Measurements from ENCODE around the gene SPRR1B. TPM values are rescaled to one million over a fixed set of nuclear protein-coding genes. Genes with fewer than 3 reads are reported as not detected.

Gene SPRR1B
- total and polyA plus RNA-seq, 2 donors (not counting 1 experiment from before 2014, with no cell fraction given): not detected

GRCh38 chr1:152995842-152996241 is 35.2 kb upstream of the SPRR1B start:
- H3K27me3 ChIP-seq (replicated peaks in 1 of 4; ENCODE audit: control extremely low read depth in 1 of 4, control insufficient read depth in 3 of 4, insufficient read depth in 4 of 4, low read length in 3 of 4): peaks cover 0 to 4% (median 2%) of the 10 kb centered on the region in 4 experiments
- H3K79me2 ChIP-seq (ENCODE audit: control insufficient read depth, insufficient read depth, low read length): no peaks in the 10 kb centered on the region
- intact Hi-C loops (cut with micrococcal nuclease): no loop called here
- no peak overlapping the region for H3K4me2 ChIP-seq (replicated peaks; ENCODE audit: low read depth, low read length, poor library complexity, severe bottlenecking)
- no CpG with 5 or more reads among the region's 1 CpG for WGBS (ENCODE audit: insufficient coverage)
- no peaks in the 10 kb centered on the region for H3K36me3 ChIP-seq (replicated peaks in 1 of 2; ENCODE audit: control extremely low read depth in 1 of 2, control insufficient read depth in 1 of 2, extremely low read depth in 1 of 2, insufficient read depth in 2 of 2, low read length in 1 of 2)
- H4K20me1 ChIP-seq (ENCODE audit: control insufficient read depth, insufficient read depth, low read length, poor library complexity, severe bottlenecking): no peaks in the 10 kb centered on the region
- no peak overlapping the region for H3K9ac ChIP-seq (ENCODE audit: low read length)
- no peak for TF ChIP-seq EZH2 (IDR thresholded peaks at IDR 0.05; ENCODE audit: borderline replicate concordance, insufficient read depth, low read depth, low read length, poor library complexity, severe bottlenecking)
- TF ChIP-seq, protein P1, sequence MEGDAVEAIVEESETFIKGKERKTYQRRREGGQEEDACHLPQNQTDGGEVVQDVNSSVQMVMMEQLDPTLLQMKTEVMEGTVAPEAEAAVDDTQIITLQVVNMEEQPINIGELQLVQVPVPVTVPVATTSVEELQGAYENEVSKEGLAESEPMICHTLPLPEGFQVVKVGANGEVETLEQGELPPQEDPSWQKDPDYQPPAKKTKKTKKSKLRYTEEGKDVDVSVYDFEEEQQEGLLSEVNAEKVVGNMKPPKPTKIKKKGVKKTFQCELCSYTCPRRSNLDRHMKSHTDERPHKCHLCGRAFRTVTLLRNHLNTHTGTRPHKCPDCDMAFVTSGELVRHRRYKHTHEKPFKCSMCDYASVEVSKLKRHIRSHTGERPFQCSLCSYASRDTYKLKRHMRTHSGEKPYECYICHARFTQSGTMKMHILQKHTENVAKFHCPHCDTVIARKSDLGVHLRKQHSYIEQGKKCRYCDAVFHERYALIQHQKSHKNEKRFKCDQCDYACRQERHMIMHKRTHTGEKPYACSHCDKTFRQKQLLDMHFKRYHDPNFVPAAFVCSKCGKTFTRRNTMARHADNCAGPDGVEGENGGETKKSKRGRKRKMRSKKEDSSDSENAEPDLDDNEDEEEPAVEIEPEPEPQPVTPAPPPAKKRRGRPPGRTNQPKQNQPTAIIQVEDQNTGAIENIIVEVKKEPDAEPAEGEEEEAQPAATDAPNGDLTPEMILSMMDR (IDR thresholded peaks at IDR 0.05): no peak
- peaks cover 0 to 3% (median 0%) of the 10 kb centered on the region in 3 donors for H3K9me3 ChIP-seq (ENCODE audit: control extremely low read depth in 1 of 3, control insufficient read depth in 2 of 3, insufficient read depth in 1 of 3, low read length in 2 of 3)
- no peak for ATAC-seq (ENCODE audit: low read depth)
- ChIA-PET POLR2A (no interaction called here), CTCF (no interaction called here)
- Mint-ChIP-seq H3K4me3 (no peak overlapping the region), H3K27ac (no peak overlapping the region), H3K27me3 (peaks cover 27% of the 10 kb centered on the region), H3K9me3 (ENCODE audit: insufficient read depth) (peaks cover 6% of the 10 kb centered on the region), H3K4me1 (no peaks in the 10 kb centered on the region)
- DNase-seq: no peak
- H2AFZ ChIP-seq (ENCODE audit: insufficient read depth, low read depth, low read length, poor library complexity, severe bottlenecking): no peak overlapping the region
- H3K27ac ChIP-seq (ENCODE audit: low read length in 2 of 2): no peak overlapping the region
- H3K4me1 ChIP-seq (ENCODE audit: control insufficient read depth in 2 of 2, insufficient read depth in 2 of 2, low read length in 2 of 2): no peaks in the 10 kb centered on the region
- H3K4me3 ChIP-seq (ENCODE audit: control extremely low read depth in 1 of 5, extremely low read depth in 1 of 5, insufficient read depth in 1 of 5, low read depth in 2 of 5, low read length in 4 of 5): no peak overlapping the region

DNA sequence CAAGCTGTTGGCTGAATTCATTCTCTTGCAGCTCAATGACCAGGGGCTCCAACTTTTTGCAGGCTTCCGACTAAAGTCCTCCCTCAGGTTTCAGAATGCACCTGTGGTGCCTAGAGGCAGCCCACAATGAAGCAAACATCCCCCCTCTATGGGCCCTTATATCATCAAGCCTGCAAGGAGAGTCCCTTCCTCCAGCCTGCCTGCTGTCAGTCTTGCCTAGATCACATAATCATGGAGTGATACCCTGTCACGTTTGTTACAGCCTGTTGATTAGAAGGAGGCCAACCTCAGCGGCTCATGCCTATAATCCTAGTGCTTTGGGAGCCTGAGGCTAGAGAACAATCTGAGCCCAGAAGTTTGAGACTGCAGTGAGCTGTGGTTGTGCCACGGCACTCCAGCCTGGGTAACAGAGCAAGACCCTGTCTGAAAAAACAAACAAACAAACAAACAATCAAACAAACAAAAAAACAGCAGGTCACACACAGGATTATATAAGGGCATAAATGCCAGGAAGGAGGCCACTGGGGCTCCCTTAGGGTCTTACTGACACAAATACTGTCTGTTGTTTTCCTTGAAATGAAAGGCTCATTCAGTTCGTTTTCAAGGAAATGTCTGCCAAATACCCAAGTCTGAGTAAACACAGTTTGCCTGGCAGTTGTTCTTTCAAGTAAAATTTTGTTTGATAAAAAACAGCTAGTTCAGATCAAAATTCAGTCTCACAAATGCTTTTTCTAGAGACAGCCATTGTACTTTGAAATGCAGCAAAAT is 34.2 kb upstream of the SPRR1B start:
- Histone ChIP-seq H3K9ac (ENCODE audit: low read length) (no peak overlapping the region), H3K4me2 (replicated peaks; ENCODE audit: low read depth, low read length, poor library complexity, severe bottlenecking) (no peak overlapping the region), H3K79me2 (ENCODE audit: control insufficient read depth, insufficient read depth, low read length) (no peaks in the 10 kb centered on the region), H3K4me1 (ENCODE audit: control insufficient read depth in 2 of 2, insufficient read depth in 2 of 2, low read length in 2 of 2) (no peaks in the 10 kb centered on the region), H3K4me3 (ENCODE audit: control extremely low read depth in 1 of 5, extremely low read depth in 1 of 5, insufficient read depth in 1 of 5, low read depth in 2 of 5, low read length in 4 of 5) (no peak overlapping the region), H2AFZ (ENCODE audit: insufficient read depth, low read depth, low read length, poor library complexity, severe bottlenecking) (no peak overlapping the region), H3K9me3 (ENCODE audit: control extremely low read depth in 1 of 3, control insufficient read depth in 2 of 3, insufficient read depth in 1 of 3, low read length in 2 of 3) (peaks cover 0 to 3% (median 0%) of the 10 kb centered on the region in 3 donors), H3K27ac (ENCODE audit: low read length in 2 of 2) (no peak overlapping the region), H3K27me3 (replicated peaks in 1 of 4; ENCODE audit: control extremely low read depth in 1 of 4, control insufficient read depth in 3 of 4, insufficient read depth in 4 of 4, low read length in 3 of 4) (peaks cover 0 to 3% (median 0%) of the 10 kb centered on the region in 4 experiments), H4K20me1 (ENCODE audit: control insufficient read depth, insufficient read depth, low read length, poor library complexity, severe bottlenecking) (no peaks in the 10 kb centered on the region), H3K36me3 (replicated peaks in 1 of 2; ENCODE audit: control extremely low read depth in 1 of 2, control insufficient read depth in 1 of 2, extremely low read depth in 1 of 2, insufficient read depth in 2 of 2, low read length in 1 of 2) (no peaks in the 10 kb centered on the region)
- Mint-ChIP-seq H3K27ac (no peak overlapping the region), H3K4me1 (no peaks in the 10 kb centered on the region), H3K9me3 (ENCODE audit: insufficient read depth) (peaks cover 6% of the 10 kb centered on the region), H3K27me3 (peaks cover 29% of the 10 kb centered on the region), H3K4me3 (no peak overlapping the region)
- 67% methylated on average over 1 of the region's 5 CpGs for WGBS (ENCODE audit: insufficient coverage)
- DNase-seq (no peak), ATAC-seq (ENCODE audit: low read depth) (no peak)
- ChIA-PET POLR2A (no interaction called here), CTCF (no interaction called here)
- no peak for TF ChIP-seq EZH2 (IDR thresholded peaks at IDR 0.05; ENCODE audit: borderline replicate concordance, insufficient read depth, low read depth, low read length, poor library complexity, severe bottlenecking)
- TF ChIP-seq, protein P1 (IDR thresholded peaks at IDR 0.05): no peak
- intact Hi-C loops (cut with micrococcal nuclease): no loop called here

All from B cell (primary cell).